DOHH2 (cell line): Measurements from ENCODE around the gene SLC12A7.

Source experiments
- H3F3A ChIP-seq: fragments of 200-600 bp; sonication (generic), shearing (Covaris generic); 2 replicates; pipeline ENCODE4 v1.6.0; 2016; ENCODE audit warnings: antibody characterized with exemption, mild to moderate bottlenecking; ENCODE audit not compliant: control insufficient read depth, insufficient read depth
- H3K27ac ChIP-seq: fragments of 200-600 bp; sonication (generic); 2 replicates; pipeline ENCODE4 v1.5.1; 2014; ENCODE audit warnings: low read depth, mild to moderate bottlenecking, low read length, moderate library complexity
- H3K27me3 ChIP-seq: fragments of 200-600 bp; sonication (generic); 2 replicates; pipeline ENCODE4 v1.6.1; 2014; ENCODE audit warnings: mild to moderate bottlenecking, low read length, mixed read lengths; ENCODE audit not compliant: control insufficient read depth
- H3K36me3 ChIP-seq: fragments of 200-600 bp; sonication (generic); 2 replicates; pipeline ENCODE4 v1.6.1; 2014; ENCODE audit warnings: mild to moderate bottlenecking, low read length, moderate library complexity, mixed read lengths; ENCODE audit not compliant: control insufficient read depth
- H3K4me1 ChIP-seq: fragments of 200-600 bp; sonication (generic); 2 replicates; pipeline ENCODE4 v1.6.1; 2014; ENCODE audit warnings: mild to moderate bottlenecking, low read length, mixed read lengths; ENCODE audit not compliant: control insufficient read depth
- H3K4me2 ChIP-seq: fragments of 200-600 bp; sonication (generic); 2 replicates; pipeline ENCODE4 v1.6.0; 2014; ENCODE audit warnings: mild to moderate bottlenecking, low read length, moderate library complexity
- H3K4me3 ChIP-seq: fragments of 200-600 bp; sonication (generic); 2 replicates; pipeline ENCODE4 v1.5.1; 2014; ENCODE audit warnings: mild to moderate bottlenecking, low read length, mixed read lengths
- H3K79me2 ChIP-seq: fragments of 200-600 bp; sonication (generic); 2 replicates; pipeline ENCODE4 v1.6.1; 2014; ENCODE audit warnings: mild to moderate bottlenecking, low read length, mixed read lengths; ENCODE audit not compliant: control insufficient read depth
- H3K9me2 ChIP-seq: fragments of 200-600 bp; sonication (generic); replicated peaks from 2 replicates; pipeline ENCODE4 v1.6.1; 2014; ENCODE audit warnings: mild to moderate bottlenecking, low read length, mixed read lengths; ENCODE audit not compliant: control insufficient read depth
- H3K9me3 ChIP-seq: fragments of 200-600 bp; sonication (generic); 2 replicates; pipeline ENCODE4 v1.6.1; 2014; ENCODE audit warnings: antibody characterized with exemption, low read length, mixed read lengths; ENCODE audit not compliant: control insufficient read depth, insufficient read depth
- H4K20me1 ChIP-seq: fragments of 200-600 bp; sonication (generic); 2 replicates; pipeline ENCODE4 v1.6.0; 2014; ENCODE audit warnings: low read depth, mild to moderate bottlenecking, antibody characterized with exemption, low read length, moderate library complexity; ENCODE audit not compliant: control insufficient read depth, insufficient read depth
- EZH2phosphoT487 ChIP-seq: fragments of 200-600 bp; sonication (generic); IDR thresholded peaks from 2 replicates; pipeline ENCODE4 v1.6.1; 2017; ENCODE audit warnings: borderline replicate concordance, mild to moderate bottlenecking, antibody characterized with exemption, low read length, moderate library complexity, mixed read lengths
- TF ChIP-seq, protein P1 (sequence below): fragments of 200-600 bp; sonication (generic); IDR thresholded peaks from one replicate; pipeline ENCODE4 v1.5.1; 2014; ENCODE audit warnings: antibody characterized with exemption, mild to moderate bottlenecking, low read depth, low read length; ENCODE audit not compliant: poor library complexity, severe bottlenecking

The SLC12A7 gene

DNA sequence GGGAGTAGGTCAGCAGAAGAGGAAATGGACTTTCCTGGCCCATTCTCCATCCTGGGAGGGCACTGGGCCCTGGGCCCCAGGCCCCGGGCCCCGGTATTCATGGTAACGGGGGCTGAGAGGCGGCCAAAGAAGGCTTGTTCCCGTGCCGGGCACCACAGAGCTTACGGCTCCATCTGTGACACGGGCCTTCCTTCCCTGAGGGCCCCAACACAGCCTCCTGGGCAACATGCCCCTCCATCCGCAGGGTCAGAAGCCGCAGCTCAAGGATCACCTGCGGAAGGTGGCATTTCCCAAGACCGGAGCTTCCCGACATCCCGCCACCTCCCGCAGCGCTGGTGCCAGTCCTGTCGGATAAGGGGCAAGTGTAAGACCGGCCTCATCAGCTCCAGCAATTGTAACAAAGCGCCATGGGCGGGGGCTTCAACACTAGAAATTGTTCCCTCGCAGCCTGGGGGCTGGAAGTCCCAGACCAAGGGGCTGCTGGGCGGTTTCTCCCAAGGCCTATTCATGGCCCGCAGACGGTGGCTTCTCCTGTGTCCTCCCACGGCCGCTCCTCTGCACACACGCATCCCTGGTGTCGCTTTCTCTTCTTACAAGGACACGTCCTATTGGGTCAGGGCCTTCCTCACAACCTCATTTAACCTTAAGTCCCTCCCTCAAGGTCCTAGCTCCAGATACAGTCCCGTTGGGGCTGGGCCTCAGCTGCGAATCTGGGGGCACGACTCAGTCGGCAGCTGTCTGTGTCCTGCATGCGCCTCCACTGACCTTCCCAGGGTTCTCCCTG is 31.2 kb upstream of the SLC12A7 start:
- TF ChIP-seq, protein P1, sequence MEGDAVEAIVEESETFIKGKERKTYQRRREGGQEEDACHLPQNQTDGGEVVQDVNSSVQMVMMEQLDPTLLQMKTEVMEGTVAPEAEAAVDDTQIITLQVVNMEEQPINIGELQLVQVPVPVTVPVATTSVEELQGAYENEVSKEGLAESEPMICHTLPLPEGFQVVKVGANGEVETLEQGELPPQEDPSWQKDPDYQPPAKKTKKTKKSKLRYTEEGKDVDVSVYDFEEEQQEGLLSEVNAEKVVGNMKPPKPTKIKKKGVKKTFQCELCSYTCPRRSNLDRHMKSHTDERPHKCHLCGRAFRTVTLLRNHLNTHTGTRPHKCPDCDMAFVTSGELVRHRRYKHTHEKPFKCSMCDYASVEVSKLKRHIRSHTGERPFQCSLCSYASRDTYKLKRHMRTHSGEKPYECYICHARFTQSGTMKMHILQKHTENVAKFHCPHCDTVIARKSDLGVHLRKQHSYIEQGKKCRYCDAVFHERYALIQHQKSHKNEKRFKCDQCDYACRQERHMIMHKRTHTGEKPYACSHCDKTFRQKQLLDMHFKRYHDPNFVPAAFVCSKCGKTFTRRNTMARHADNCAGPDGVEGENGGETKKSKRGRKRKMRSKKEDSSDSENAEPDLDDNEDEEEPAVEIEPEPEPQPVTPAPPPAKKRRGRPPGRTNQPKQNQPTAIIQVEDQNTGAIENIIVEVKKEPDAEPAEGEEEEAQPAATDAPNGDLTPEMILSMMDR = no peak
- TF ChIP-seq EZH2phosphoT487 = no peak
- Histone ChIP-seq H3K36me3 (no peaks in the 10 kb centered on the region), H3K79me2 (no peaks in the 10 kb centered on the region), H3K9me2 (no peaks in the 10 kb centered on the region), H4K20me1 (peaks cover 5% of the 10 kb centered on the region; the same call in 1 of the 2 replicates), H3K4me3 (no peak overlapping the region), H3F3A (no peaks in the 10 kb centered on the region), H3K9me3 (no peaks in the 10 kb centered on the region), H3K4me2 (no peak overlapping the region), H3K4me1 (peaks cover 13% of the 10 kb centered on the region), H3K27me3 (no peaks in the 10 kb centered on the region), H3K27ac (no peak overlapping the region)

DNA sequence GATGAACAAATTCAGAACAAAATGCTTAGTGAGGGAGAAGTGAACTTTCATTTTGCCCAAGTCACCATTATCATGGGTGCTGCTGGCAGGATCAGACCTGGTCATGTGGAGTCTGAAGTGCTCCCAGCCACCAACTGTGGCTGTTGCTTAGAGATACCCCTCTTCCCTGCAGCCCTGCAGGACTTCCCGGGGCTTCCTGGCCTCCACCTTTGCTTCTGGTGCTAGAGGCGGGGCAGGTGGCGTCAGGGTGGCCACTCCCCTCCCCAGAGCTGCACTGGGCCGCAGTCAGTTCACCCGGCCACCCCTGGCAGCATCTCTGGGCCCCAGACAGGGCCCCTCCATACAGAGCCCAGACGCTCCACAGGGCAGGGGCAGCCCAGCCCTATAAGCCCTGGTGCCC is 30.0 kb upstream of the SLC12A7 start:
- TF ChIP-seq, protein P1 = no peak
- no peak for TF ChIP-seq EZH2phosphoT487
- Histone ChIP-seq H3K4me1 (peaks cover 13% of the 10 kb centered on the region), H3K9me2 (no peaks in the 10 kb centered on the region), H3K27me3 (no peaks in the 10 kb centered on the region), H3K79me2 (no peaks in the 10 kb centered on the region), H3K9me3 (no peaks in the 10 kb centered on the region), H3K27ac (no peak overlapping the region), H3K36me3 (no peaks in the 10 kb centered on the region), H3K4me3 (no peak overlapping the region), H4K20me1 (peaks cover 5% of the 10 kb centered on the region; the same call in 1 of the 2 replicates), H3F3A (no peaks in the 10 kb centered on the region), H3K4me2 (no peak overlapping the region)

DNA sequence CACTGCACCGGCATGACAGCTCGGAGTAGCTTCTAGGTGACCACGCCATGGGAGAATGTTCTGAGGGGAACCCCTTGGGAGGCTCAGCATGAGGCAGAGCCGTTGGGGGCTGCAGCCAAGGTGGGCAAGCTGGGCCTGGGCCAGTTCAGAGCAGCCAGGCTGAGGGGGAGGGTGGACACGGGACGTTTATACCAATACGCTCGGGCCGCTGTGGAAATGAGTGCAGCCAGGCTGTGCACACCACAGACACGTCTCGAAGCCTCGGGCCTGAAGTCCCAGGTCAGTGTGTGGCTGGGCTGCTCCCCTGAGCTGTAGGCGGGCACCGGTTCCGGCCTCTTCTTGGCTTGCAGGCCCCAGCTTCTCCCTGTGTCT is 28.9 kb upstream of the SLC12A7 start:
- Histone ChIP-seq H3K27ac (no peak overlapping the region), H3K4me1 (peaks cover 14% of the 10 kb centered on the region)
- no peak for TF ChIP-seq EZH2phosphoT487
- TF ChIP-seq, protein P1 = no peak

More for the DNA sequence above, 28.9 kb upstream of the SLC12A7 start:
- Histone ChIP-seq H3K27me3 (no peaks in the 10 kb centered on the region), H3K4me3 (no peak overlapping the region), H3K9me2 (no peaks in the 10 kb centered on the region), H4K20me1 (peaks cover 5% of the 10 kb centered on the region; the same call in 1 of the 2 replicates), H3K79me2 (no peaks in the 10 kb centered on the region), H3K9me3 (no peaks in the 10 kb centered on the region), H3K36me3 (no peaks in the 10 kb centered on the region), H3F3A (no peaks in the 10 kb centered on the region), H3K4me2 (no peak overlapping the region)
